Left ventricle myocardium superior (tissue), 1 donor: ENCODE measurements around the gene LYZ. TPM values are rescaled to one million over a fixed set of nuclear protein-coding genes. Genes with fewer than 3 reads are reported as not detected.
A peak's percentile ranks its signal among the peaks of the same experiment; 100 is the strongest.

Experiments used
- ATAC-seq: fragments of 200-7000 bp; cut with Tn5 transposase; one replicate; pipeline ENCODE4 v1.9.1; 2020; ENCODE audit warnings: mild to moderate bottlenecking, moderate library complexity
- DNase-seq: peaks from one replicate; pipeline ENCODE4 v3.0.0-alpha.2; 2020
- intact Hi-C: fragments of 100-400 bp; cut with micrococcal nuclease; formaldehyde crosslinking; loops from one replicate; pipeline ENCODE4 v1.11.0; 2022
- total RNA-seq: library from RNA; stranded (reverse); fragmentation: NEBNext Ultra II Directional; extraction: Animal tissue kit (Norgen Biotek cat#: 25700); gene quantifications from one replicate; pipeline ENCODE4 v1.2.1, GENCODE V29; 2021
- donor health status: DM: no; HTN: yes; CAD: no; lungs with severe emphysema.

Gene LYZ
- total RNA-seq, 1 donor from 2014 or later = 51.1 TPM

DNA sequence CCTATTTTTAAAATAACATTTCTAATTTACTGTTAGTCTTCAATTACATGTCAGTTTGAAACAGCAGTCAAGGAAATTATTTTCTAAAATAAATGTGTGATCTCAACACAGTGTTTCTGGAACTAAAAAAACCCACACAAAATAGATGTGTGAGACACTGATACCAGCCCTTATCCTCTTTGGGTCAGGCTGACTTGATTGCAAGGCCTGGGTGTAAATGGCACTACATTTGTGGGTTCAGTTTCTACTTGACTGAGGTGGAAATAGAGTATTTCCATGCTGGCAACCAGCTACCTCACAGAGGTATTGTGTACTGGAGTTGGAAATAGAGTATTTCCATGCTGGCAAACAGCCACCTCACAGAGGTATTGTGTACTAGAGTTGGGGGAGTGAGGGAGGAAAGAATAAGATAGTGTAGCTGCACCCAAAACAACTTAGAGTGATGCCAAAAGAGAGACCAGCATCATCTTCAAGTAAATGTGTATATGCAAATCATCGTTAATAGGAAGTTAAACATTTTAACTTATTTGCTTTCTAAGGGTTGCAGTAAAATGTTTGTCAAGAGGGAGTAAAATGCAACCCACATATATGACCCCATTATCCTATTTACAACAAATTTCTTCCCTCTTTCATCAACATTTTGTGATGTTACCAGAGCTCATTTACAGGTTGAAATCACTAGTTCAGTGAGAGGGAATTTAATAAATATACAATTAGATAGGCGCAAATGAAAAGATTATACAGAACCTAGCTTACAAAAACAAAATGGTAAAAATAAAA lies 10.7 kb upstream of the LYZ start:
- intact Hi-C loops = no loop called here
- DNase-seq (no peak), ATAC-seq (no peak)

DNA sequence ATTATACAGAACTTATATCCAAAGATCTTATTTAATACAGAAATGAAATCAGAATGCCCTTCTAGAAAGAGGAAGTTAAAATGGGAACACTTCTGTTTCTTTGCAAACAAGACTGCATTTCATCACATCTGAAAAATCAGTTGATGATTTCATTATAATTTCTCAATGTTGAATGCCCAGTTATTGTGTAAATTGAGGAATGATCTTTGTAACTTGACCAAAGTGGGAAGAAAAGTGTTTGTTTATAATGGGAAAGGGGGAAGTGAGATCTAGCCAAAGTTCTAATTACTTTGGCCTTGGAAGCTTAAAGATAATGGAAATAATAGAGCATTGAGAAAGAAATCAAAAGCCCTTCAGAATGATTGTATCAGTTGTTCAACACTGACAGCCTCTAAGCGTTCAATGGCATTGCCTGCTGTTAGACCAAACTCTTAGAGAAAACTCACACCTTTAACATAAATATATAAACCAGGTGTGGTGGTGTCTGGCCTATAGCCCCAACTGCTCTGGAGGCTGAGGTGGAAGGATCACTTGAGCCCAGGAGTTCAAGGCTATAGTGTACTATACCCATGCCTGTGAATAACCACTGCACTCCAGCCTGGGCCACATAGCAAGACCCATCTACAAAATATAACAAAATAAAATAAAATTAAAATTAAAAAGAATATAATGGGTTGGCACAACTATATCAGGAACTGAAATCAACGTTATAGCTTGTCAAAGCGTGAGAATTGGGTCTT lies 9.9 kb upstream of the LYZ start:
- intact Hi-C loops = no loop called here
- ATAC-seq (no peak), DNase-seq (no peak)

DNA sequence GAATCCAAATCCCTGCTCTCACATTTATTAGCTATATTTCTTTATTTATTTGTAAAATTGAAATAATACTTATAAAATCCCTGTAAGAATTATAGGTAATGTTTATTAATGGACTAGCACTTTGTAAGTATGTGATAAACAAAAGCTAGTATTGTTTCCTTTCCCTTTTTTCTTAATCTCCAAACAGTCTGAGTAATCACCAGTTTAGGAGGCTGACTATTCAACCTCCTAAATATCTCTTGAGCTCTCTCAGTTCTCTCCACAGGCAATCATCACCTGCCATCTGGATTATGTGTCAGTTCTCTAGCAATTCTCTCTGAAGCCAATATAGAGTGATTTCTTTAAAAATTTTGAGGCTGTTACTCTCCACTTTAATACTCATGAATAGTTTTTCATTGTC lies 9.2 kb upstream of the LYZ start:
- DNase-seq (no peak), ATAC-seq (no peak)
- intact Hi-C loops = no loop called here

DNA sequence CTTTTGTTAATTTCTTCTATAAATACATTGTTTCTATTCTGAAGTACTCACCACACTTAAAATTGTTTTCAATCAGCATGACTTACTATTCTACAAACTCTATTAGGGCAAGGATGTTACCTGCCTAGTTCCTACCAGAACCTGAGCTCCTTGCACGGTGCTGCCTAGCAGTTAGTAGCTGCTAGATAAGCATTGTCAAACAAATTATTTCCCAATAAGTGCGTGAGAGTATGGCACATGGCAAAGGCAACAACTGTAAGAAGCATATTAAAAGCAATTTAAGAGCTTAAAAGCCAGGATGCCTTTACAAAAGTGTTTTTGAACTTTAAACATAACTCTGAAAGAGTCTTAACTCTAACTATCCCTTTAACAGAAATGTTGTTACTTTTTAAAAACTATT lies 8.2 kb upstream of the LYZ start:
- ATAC-seq = no peak
- DNase-seq = no peak
- intact Hi-C loops = no loop called here

DNA sequence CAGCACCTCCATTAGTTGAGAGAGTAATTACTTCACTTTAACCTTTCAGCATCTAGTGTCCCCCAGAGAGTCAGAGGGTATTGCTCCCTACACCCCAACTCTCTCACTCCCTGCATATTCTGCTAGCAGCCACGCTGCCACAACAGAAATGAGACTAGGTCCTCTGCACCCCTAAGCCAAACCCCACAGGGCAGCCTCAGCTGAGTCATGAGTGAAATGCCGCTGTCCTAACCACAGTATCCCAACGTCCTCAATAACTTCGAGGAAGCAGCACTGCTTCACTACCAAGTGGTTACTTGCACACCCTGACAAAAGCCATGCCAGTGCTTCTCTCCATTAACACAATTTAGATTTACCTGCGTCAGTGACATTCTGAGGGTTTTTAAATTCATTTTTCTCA lies 6.9 kb upstream of the LYZ start:
- intact Hi-C loops = no loop called here
- DNase-seq (no peak), ATAC-seq (peak; percentile 48)

GRCh38 chr12:69342421-69342820 lies 5.8 kb upstream of the LYZ start:
- no peak for DNase-seq
- ATAC-seq = no peak
- intact Hi-C loops = no loop called here

DNA sequence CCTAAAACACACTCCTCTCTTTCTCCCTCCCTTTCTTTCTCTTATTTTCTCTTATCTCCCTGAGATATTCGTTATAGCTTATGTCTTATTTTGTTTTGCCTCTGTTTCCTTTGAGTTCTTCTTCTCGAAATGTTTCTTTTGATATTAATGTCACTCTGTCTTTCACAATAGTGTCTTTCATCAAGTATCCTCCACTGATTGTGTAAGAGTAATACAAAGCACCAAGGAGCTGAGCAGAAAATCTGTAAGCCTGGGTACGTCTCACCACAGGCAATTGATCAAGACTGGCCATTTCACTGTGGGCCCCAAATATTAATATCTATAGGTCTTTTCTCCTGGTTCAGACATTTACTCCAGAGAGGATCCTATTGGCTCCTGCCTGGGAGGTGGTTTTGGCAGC lies 4.8 kb upstream of the LYZ start:
- DNase-seq = no peak
- intact Hi-C loops = no loop called here
- ATAC-seq = no peak

GRCh38 chr12:69343885-69344612 lies 4.1 kb upstream of the LYZ start:
- ATAC-seq = no peak
- no peak for DNase-seq
- intact Hi-C loops = no loop called here

DNA sequence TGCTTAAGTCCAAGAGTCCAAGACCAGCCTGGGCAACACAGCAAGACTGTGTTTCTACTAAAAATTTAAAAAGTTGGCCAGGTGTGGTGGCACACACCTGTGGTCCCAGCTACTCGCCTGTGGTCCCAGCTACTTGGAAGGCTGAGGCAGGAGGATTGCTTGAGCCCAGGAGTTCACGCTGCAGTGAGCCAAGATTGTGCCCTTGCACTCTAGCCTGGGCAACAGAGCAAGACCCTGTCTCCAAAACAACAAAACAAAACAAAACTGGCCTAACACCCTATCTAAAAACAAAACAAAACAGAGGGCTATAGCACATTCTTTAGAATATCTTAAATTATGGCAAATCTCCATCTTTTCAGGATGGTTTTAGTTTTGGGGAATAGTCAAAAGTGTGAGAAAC lies 3.1 kb upstream of the LYZ start:
- intact Hi-C loops = no loop called here
- no peak for DNase-seq
- ATAC-seq = no peak

DNA sequence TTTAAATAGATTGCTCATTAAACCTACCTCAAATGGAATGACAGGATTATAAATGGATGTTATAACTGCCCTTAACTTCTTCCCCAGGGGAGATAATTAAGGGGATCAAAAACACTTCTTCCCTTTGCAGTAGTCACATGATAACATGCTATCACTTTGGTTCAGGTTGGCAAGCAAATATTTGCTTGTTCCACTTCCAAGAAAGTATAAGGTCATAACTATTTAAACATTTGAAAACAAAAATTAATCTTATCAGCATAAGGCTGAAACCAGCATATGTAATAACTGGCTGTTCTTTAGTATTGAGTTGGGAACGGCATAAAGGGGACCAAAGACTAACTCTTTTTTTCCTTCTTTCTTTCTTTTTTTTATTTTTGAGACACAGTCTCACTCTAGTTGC lies 2.4 kb upstream of the LYZ start:
- no peak for ATAC-seq
- DNase-seq = no peak
- intact Hi-C loops = no loop called here

GRCh38 chr12:69350002-69350626 lies 1.9 kb downstream of the LYZ start:
- ATAC-seq (no peak), DNase-seq (no peak)
- intact Hi-C loops = no loop called here

- no peak for ATAC-seq
- intact Hi-C loops = no loop called here
- no peak for DNase-seq
Measured at GRCh38 chr12:69350777-69351176, 2.6 kb downstream of the LYZ start.

DNA sequence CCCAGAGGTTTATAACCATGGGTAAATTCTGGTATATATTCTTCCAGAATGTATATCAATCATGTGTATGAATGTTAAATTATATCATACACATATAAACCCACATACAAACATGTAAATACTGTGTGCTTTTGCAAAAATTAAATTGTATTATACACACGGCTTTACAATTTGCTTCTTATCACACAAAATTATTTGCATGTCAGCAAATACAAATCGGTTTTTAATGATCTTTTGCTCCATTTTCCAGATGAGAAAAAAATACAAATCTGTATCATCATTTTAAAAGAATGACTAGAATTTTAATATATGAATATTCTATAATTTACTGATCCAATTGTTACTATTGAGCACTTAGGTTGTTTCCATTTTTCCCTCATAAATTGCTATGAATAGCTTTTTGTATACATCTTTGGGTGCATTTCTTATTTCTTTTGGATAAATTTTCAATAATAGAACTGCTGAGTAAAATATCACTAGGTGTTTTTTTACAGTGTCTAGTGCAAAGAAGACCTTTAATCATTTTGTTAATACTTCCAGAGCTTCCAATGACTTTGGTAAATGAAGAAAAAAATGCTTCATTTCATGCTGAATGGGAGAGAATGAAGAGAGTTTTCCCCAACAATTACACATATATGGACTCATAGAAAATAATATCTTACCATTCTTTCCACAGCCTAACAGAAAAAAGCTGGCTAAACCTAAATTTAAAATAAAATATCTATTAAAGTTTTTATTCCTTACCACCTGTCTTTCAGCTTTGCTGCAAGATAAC lies 3.5 kb downstream of the LYZ start:
- intact Hi-C loops = no loop called here
- ATAC-seq = no peak

DNA sequence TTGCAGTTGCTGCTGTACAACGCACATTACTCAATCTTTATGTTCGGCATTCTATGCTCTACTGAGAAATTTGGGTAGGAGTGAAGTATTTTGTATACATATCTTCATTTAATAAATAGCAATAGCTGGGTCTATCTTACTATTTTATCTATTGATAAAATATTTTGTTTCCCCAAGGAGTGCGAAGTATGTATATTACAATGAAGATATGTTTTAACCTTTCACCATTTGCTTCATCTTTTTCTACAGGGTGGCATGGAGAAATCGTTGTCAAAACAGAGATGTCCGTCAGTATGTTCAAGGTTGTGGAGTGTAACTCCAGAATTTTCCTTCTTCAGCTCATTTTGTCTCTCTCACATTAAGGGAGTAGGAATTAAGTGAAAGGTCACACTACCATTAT lies 4.7 kb downstream of the LYZ start:
- intact Hi-C loops = no loop called here
- no peak for DNase-seq
- no peak for ATAC-seq

More for the DNA sequence above, 3.5 kb downstream of the LYZ start:
- DNase-seq = no peak

- no peak for DNase-seq
- intact Hi-C loops = no loop called here
- ATAC-seq = no peak
Measured at GRCh38 chr12:69354172-69354555, 6.0 kb downstream of the LYZ start.

DNA sequence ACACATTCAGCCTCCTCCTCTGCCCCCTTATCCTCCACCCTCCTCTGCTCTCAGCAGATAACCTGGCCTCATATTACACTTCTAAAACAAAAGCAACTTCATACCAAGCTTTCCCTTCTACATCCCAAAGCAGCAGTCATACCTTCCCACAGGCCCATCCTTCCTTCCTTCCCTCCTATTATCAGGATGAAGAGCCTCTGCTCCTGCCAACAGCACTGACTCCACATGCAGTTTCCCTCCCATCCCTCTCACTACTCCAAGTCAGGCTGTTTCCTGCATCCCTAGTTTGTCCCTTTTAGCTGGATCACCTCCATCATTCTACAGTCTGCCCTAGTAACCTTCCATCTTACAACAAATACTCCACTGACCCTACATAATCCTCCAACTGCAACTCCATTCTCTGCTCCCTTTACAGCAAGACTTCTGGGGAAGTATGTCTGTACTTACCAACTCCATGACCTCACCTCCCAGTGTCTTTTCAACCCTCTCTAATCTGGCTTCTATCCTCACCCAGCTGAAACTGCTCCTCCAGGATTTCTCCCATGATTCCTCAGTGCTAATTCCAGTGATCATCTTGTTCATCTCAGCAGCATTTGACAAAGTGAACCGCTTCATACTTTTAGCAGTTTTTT lies 6.5 kb downstream of the LYZ start:
- intact Hi-C loops = loop anchor here (5.0 kb wide), 1 partner anchor 218 kb away; no protein-coding TSS in a partner anchor
- ATAC-seq (no peak), DNase-seq (no peak)

DNA sequence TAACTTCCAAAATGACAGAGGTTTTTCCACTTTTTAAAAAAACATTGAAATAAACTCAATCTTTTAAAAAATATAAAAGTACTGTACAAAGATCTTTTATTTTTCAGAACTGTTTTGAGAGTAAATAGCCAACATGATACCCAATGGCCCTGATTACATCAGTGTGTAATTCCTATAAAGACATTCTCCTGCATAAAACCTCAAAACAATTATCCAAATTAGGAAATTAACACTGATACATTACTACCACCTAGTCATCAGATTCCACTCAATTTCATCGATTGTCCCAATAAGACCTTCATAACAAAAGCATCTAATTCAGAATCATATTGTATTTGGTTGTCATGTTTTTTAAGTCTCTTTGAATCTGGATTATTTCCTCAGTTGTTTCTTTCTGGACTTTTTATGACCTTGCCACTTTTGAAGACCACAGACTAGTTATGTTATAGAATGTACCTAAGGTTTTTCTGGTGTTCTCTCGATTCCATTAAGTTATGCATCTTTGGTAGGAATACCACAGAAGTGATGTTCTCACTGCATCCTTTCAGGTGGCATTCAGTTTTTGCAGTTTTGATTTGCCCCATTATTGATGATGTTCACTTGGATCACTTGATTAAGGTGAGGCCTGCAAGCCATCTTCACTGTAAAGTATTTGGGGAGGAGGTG lies 7.3 kb downstream of the LYZ start:
- no peak for ATAC-seq
- no peak for DNase-seq
- intact Hi-C loops = loop anchor here (5.0 kb wide), 1 partner anchor 217 kb away; no protein-coding TSS in a partner anchor
